HepG2 (cell line): Measurements from ENCODE around the gene NEK11. TPM values are rescaled to one million over a fixed set of nuclear protein-coding genes. Genes with fewer than 3 reads are reported as not detected.

ENCODE experiments used
- ATAC-seq: fragments of 200-7000 bp; cut with Tn5 transposase; 3 replicates; pipeline ENCODE4 v1.9.1; 2020; ENCODE audit warnings: mild to moderate bottlenecking, moderate library complexity
- BruUV-seq: library from RNA; stranded (reverse); fragments of 400-500 nt; replicated peaks from 2 replicates; lab custom pipeline; 2021; lab: Mats Ljungman, UMichigan
- CTCF ChIA-PET: fragments of 300-600 bp; formaldehyde crosslinking; extraction: SDS; loops from one replicate; lab custom pipeline; 2021; ENCODE audit warnings: low total read pairs, inconsistent platforms, low intra/inter-chr PET ratio; lab: Yijun Ruan, JAX
- POLR2A ChIA-PET: fragments of 350-600 bp; sonication (Branson Sonifier 250); formaldehyde crosslinking; loops from one replicate; lab custom pipeline; 2020; ENCODE audit warnings: antibody characterized with exemption, inconsistent platforms; lab: Yijun Ruan, JAX
- DNase-seq: peaks from one replicate; pipeline ENCODE4 v3.0.0-alpha.2; 2015; ENCODE audit warnings: low spot score
- FAIRE-seq: peaks from 3 replicates; lab custom pipeline; 2011; peaks lifted over from hg19 to GRCh38; lab: Jason Lieb, UNC
- H2AFZ ChIP-seq: one replicate; pipeline ENCODE4 v1.6.1; 2011; ENCODE audit warnings: low read length, inconsistent platforms
- H3K27ac ChIP-seq: fragments of 300-600 bp; 3 replicates; pipeline ENCODE4 v1.8.0; 2011; ENCODE audit warnings: mixed run types, mild to moderate bottlenecking, mixed read lengths, low read length, inconsistent platforms; ENCODE audit not compliant: insufficient read depth; ENCODE audit errors: extremely low read length
- H3K27me3 ChIP-seq, 2 experiments: fragments of 200-600 bp in 1 of 2; 2 replicates in 1 of 2; 3 replicates in 1 of 2; pipeline versions ENCODE4 v1.6.0 to v1.8.0; 2011; ENCODE audit warnings: low read length in 2 of 2, mild to moderate bottlenecking in 2 of 2, moderate library complexity in 2 of 2, inconsistent platforms in 1 of 2; ENCODE audit not compliant: insufficient read depth in 2 of 2, control insufficient read depth in 1 of 2
- H3K36me3 ChIP-seq, 2 experiments: fragments of 200-600 bp in 1 of 2; replicated peaks in 1 of 2; 2 replicates in 1 of 2; 3 replicates in 1 of 2; pipeline versions ENCODE4 v1.5.1 to v1.8.0; 2011; ENCODE audit warnings: low read length in 2 of 2, inconsistent platforms in 1 of 2; ENCODE audit not compliant: insufficient read depth in 2 of 2, control insufficient read depth in 1 of 2
- H3K4me1 ChIP-seq: 2 replicates; pipeline ENCODE4 v1.5.1; 2012; ENCODE audit warnings: low read length, inconsistent platforms; ENCODE audit not compliant: insufficient read depth
- H3K4me2 ChIP-seq: 2 replicates; pipeline ENCODE4 v1.6.0; 2011; ENCODE audit warnings: low read depth, low read length, inconsistent platforms
- H3K4me3 ChIP-seq, 3 experiments: fragments of 200-600 bp in 1 of 3; sonication (generic), shearing (Covaris generic) in 1 of 3; replicated peaks in 1 of 3; 2 replicates each; pipeline ENCODE4 v1.5.1; 2011 to 2016; ENCODE audit warnings: low read length in 3 of 3, inconsistent platforms in 2 of 3, low read depth in 2 of 3, mild to moderate bottlenecking in 2 of 3, control low read depth in 1 of 3, mixed read lengths in 1 of 3; ENCODE audit not compliant: insufficient read depth in 1 of 3
- H3K79me2 ChIP-seq: one replicate; pipeline ENCODE4 v1.6.1; 2011; ENCODE audit warnings: low read length, inconsistent platforms; ENCODE audit not compliant: insufficient read depth
- H3K9ac ChIP-seq: 2 replicates; pipeline ENCODE4 v1.6.0; 2011; ENCODE audit warnings: mild to moderate bottlenecking, low read depth, low read length, inconsistent platforms; ENCODE audit not compliant: insufficient read depth
- H3K9me3 ChIP-seq: 2 replicates; pipeline ENCODE4 v1.5.1; 2012; ENCODE audit warnings: mild to moderate bottlenecking, low read length
- H4K20me1 ChIP-seq: 2 replicates; pipeline ENCODE4 v1.6.0; 2011; ENCODE audit warnings: inconsistent platforms, mild to moderate bottlenecking, low read length, moderate library complexity; ENCODE audit not compliant: insufficient read depth
- AHR ChIP-seq: IDR thresholded peaks from 2 replicates; pipeline ENCODE4 v1.6.1; 2018; ENCODE audit warnings: missing genetic modification reagents, missing compliant biosample characterization
- CBX5 ChIP-seq: sonication (generic); formaldehyde crosslinking; IDR thresholded peaks from 2 replicates; pipeline ENCODE4 v1.4.0; 2020; ENCODE audit warnings: missing genetic modification reagents, borderline replicate concordance
- CENPX ChIP-seq: sonication (generic); formaldehyde crosslinking; IDR thresholded peaks from 2 replicates; pipeline ENCODE4 v1.9.0; 2021; ENCODE audit warnings: mild to moderate bottlenecking, missing genetic modification reagents, moderate library complexity
- GMEB1 ChIP-seq: sonication (generic); formaldehyde crosslinking; IDR thresholded peaks from 2 replicates; pipeline ENCODE4 v1.5.1; 2020; ENCODE audit warnings: missing genetic modification reagents, mild to moderate bottlenecking, borderline replicate concordance
- HIVEP1 ChIP-seq: sonication (generic); formaldehyde crosslinking; IDR thresholded peaks from 2 replicates; pipeline ENCODE4 v1.4.0; 2020; ENCODE audit warnings: mild to moderate bottlenecking, missing genetic modification reagents
- NR3C1 ChIP-seq: sonication (generic); formaldehyde crosslinking; IDR thresholded peaks from 2 replicates; pipeline ENCODE4 v1.4.0; 2020; ENCODE audit warnings: missing genetic modification reagents
- PCBP1 ChIP-seq: fragments of 200-400 bp; formaldehyde crosslinking; IDR thresholded peaks from 2 replicates; pipeline ENCODE4 v1.6.1; 2017; ENCODE audit warnings: mild to moderate bottlenecking, low read depth, low read length, borderline replicate concordance
- POLR2A ChIP-seq, 2 experiments: IDR thresholded peaks; 2 replicates each; pipeline ENCODE4 v1.6.1; 2011; ENCODE audit warnings: low read depth in 2 of 2, low read length in 2 of 2, mild to moderate bottlenecking in 1 of 2, moderate library complexity in 1 of 2; ENCODE audit not compliant: insufficient read depth in 1 of 2
- PRPF4 ChIP-seq: fragments of 200-400 bp; formaldehyde crosslinking; IDR thresholded peaks from 2 replicates; pipeline ENCODE4 v1.6.1; 2016; ENCODE audit warnings: low read length, low read depth; ENCODE audit not compliant: poor library complexity, severe bottlenecking
- SAFB2 ChIP-seq: sonication (generic); formaldehyde crosslinking; IDR thresholded peaks from 2 replicates; pipeline ENCODE4 v1.5.1; 2020; ENCODE audit warnings: missing genetic modification reagents, low read depth, mild to moderate bottlenecking, borderline replicate concordance
- SATB2 ChIP-seq: sonication (generic); formaldehyde crosslinking; IDR thresholded peaks from 2 replicates; pipeline ENCODE4 v1.5.0; 2020; ENCODE audit warnings: missing genetic modification reagents
- ZBTB1 ChIP-seq: sonication (generic); formaldehyde crosslinking; IDR thresholded peaks from 2 replicates; pipeline ENCODE4 v1.4.0; 2020; ENCODE audit warnings: missing genetic modification reagents, borderline replicate concordance
- ZNF44 ChIP-seq: sonication (generic); formaldehyde crosslinking; IDR thresholded peaks from 2 replicates; pipeline ENCODE4 v1.5.1; 2020; ENCODE audit warnings: mild to moderate bottlenecking, missing genetic modification reagents
- ZNF441 ChIP-seq: sonication (generic); formaldehyde crosslinking; IDR thresholded peaks from 2 replicates; pipeline ENCODE4 v1.7.0; 2021; ENCODE audit warnings: missing genetic modification reagents, borderline replicate concordance
- ZNF510 ChIP-seq: sonication (generic); formaldehyde crosslinking; IDR thresholded peaks from 2 replicates; pipeline ENCODE4 v1.4.0; 2020; ENCODE audit warnings: low read depth, mild to moderate bottlenecking, missing genetic modification reagents
- ZNF572 ChIP-seq: sonication (generic); formaldehyde crosslinking; IDR thresholded peaks from 2 replicates; pipeline ENCODE4 v1.5.1; 2020; ENCODE audit warnings: mild to moderate bottlenecking, missing genetic modification reagents
- ZNF780A ChIP-seq: sonication (generic); formaldehyde crosslinking; IDR thresholded peaks from 2 replicates; pipeline ENCODE4 v1.8.0; 2022; ENCODE audit warnings: mild to moderate bottlenecking, missing genetic modification reagents, moderate library complexity
- WGBS: methylation state at CpG from one replicate; pipeline ENCODE4 v1.1.6; 2017; ENCODE audit warnings: low lambda C conversion rate; 5-methylcytosine and 5-hydroxymethylcytosine counted together
- in situ Hi-C: cut with HindIII; loops from 2 replicates; pipeline ENCODE4 v1.10.0; 2017; ENCODE audit warnings: low pct_unique_long_range_greater_than_20kb; ENCODE audit not compliant: extremely low pct_ligation_motif_present
- intact Hi-C: fragments of 100-400 bp; cut with micrococcal nuclease; formaldehyde crosslinking; loops from one replicate; pipeline ENCODE4 v1.10.0; 2022; ENCODE audit not compliant: unreplicated experiment
- polyA plus RNA-seq, 8 experiments: library from polyadenylated mRNA; depleted of rRNA in 3 of 8; stranded (reverse) in 7 of 8; unstranded in 1 of 8; fragments of >200 nt; fragmentation: Illumina TruSeq in 4 of 8; extraction: Trizol in 4 of 8; gene quantifications; 2 replicates each; pipeline versions ENCODE4 v1.2.1 to v1.2.3, GENCODE V29; 2011 to 2016; ENCODE audit warnings: low read depth in 4 of 8, missing spikeins in 1 of 8, mixed read lengths in 1 of 8; ENCODE audit not compliant: insufficient read depth in 1 of 8
- total RNA-seq, 5 experiments: library from RNA; depleted of rRNA; stranded (reverse); fragments of >200 nt; fragmentation: Illumina TruSeq; extraction: Trizol; gene quantifications; 2 replicates each; pipeline ENCODE4 v1.2.3, GENCODE V29; 2016; ENCODE audit warnings: low read depth in 1 of 5

The NEK11 gene
- total and polyA plus RNA-seq, 2 of the 13 experiments (the other 11 are each of a cell fraction or from before 2014, with no cell fraction given) = 0.95 to 2.2 TPM

- no peak overlapping the region for H3K9ac ChIP-seq
- WGBS = no CpG with 5 or more reads among the region's 4 CpGs
- ChIA-PET CTCF (no interaction called here), POLR2A (no interaction called here)
- H3K9me3 ChIP-seq = no peaks in the 10 kb centered on the region
- no peaks in the 10 kb centered on the region for H3K4me1 ChIP-seq
- H3K27me3 ChIP-seq = no peaks in the 10 kb centered on the region; a peak in 1 of 5 replicates
- no peaks in the 10 kb centered on the region for H3K36me3 ChIP-seq
- H3K27ac ChIP-seq = no peak overlapping the region
- TF ChIP-seq GMEB1 (CRISPR knock-in tag) (no peak), ZNF510 (CRISPR knock-in tag) (no peak), CBX5 (CRISPR knock-in tag) (no peak), CENPX (CRISPR knock-in tag) (no peak), PCBP1 (no peak), ZBTB1 (CRISPR knock-in tag) (no peak), SAFB2 (CRISPR knock-in tag) (no peak), ZNF780A (CRISPR knock-in tag) (no peak), POLR2A (IDR thresholded peaks at IDR 0.05; ENCODE audit: insufficient read depth in 1 of 2, low read depth in 2 of 2, low read length in 2 of 2) (no peak), PRPF4 (no peak), AHR (CRISPR knock-in tag) (no peak), NR3C1 (no peak), ZNF44 (CRISPR knock-in tag) (no peak), SATB2 (CRISPR knock-in tag) (no peak), ZNF572 (CRISPR knock-in tag) (no peak), ZNF441 (CRISPR knock-in tag) (no peak), HIVEP1 (CRISPR knock-in tag) (no peak)
- H3K79me2 ChIP-seq = no peaks in the 10 kb centered on the region
- in situ Hi-C loops = no loop called here
- FAIRE-seq (no peak), DNase-seq (no peak), ATAC-seq (peak; percentile 71)
- no peaks in the 10 kb centered on the region for H4K20me1 ChIP-seq
- no peak overlapping the region for H2AFZ ChIP-seq
- no peak overlapping the region for H3K4me3 ChIP-seq
- no peak overlapping the region for H3K4me2 ChIP-seq
- no TSS peak for BruUV-seq
- intact Hi-C loops = no loop called here
Measured at GRCh38 chr3:131349946-131350347, 323.3 kb downstream of the NEK11 start.
